Activated CD8-positive, alpha-beta memory T cell treated with anti-CD3 and anti-CD28 coated beads, Interleukin-2, amount 50 U/mL, for 1 hour (primary cell): ENCODE measurements around the gene ARL4C.
"Not testable (repeated sequence)": the region's sequence is repeated elsewhere in the genome, so short reads cannot be mapped to it uniquely, and the experiment has no call there.

Experiments used
- DNase-seq: peaks from one replicate; pipeline ENCODE4 v3.0.0-alpha.2; 2020; ENCODE audit errors: extremely low read depth

Gene ARL4C

DNA sequence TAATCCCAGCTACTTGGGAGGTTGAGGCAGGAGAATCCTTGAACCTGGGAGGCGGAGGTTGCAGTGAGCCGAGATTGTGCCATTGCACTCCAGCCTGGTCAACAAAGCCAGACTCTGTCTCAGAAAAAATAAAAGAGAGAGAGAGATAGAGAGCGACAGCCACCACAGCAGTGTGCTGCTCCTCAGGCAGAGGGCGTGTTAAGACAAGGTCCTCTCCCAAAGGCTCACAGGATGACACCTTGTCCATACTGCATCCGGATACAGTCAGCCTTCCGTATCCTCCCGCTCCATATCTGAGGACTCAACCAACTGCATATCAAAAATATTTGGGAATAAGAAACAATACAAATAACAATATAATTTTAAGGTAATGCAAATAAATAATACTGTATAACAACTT is 20.1 kb downstream of the ARL4C start:
- no peak for DNase-seq

GRCh38 chr2:234474654-234475053 is 22.2 kb downstream of the ARL4C start:
- no peak for DNase-seq

DNA sequence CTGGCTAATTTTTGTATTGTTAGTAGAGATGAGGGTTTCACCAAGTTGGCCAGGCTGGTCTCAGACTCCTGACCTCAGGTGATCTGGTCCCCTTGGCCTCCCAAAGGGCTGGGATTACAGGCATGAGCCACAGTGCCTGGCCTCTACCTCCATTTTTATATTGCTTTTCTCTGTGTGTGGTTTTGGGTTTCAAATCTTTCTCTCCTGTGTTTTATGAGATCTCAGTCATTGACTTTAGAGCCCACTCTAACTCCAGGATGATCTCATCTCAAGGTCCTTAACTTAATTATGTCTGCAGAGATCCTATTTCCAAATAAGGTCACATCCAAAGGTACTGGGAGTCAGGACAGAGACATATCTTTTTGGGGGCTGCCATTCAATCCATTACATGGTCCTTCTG is 24.7 kb downstream of the ARL4C start:
- no peak for DNase-seq

DNA sequence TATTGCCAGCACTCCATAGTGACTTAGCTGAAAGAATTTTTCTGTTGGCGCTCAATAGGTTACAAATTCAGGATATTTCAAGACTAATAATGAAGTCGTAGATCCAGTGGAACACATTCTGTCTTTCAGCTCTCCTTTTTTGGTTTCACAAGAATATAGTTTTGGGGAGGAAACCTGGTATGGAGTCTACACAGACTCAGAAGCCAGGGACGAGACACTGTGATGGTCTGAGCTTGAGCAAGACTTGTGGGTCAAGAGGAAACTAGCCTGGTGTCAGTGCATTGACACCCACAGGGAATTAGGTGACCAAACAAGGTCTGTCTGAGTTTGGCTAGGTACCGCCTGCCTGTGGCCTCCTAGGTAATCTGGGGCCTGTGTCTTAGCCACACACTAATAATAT is 26.9 kb downstream of the ARL4C start:
- DNase-seq: no peak

- DNase-seq: no peak
These were observed 27.5 kb downstream of the ARL4C start for GRCh38 chr2:234469251-234469845.

DNA sequence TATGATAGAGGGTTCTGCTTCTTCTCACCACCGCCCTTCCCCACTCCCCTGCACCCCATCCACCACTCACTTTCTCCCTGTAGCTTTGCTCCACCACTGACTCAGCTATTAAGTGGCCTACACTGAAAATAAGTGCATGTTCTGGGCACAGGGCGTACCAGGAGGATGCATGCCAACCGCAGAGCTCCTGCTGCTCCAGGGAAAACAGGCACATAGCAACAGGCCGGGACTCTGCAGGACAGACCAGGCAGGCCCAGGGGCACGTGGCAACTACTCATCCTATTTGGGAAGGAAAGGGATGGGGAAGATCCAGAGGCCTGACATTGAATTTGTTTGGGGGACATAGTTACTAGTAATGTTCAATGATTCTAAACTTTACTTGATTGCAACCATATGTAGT is 28.4 kb downstream of the ARL4C start:
- no peak for DNase-seq

GRCh38 chr2:234467289-234467688 is 29.6 kb downstream of the ARL4C start:
- no peak for DNase-seq

- no peak for DNase-seq
These were observed 32.6 kb downstream of the ARL4C start for GRCh38 chr2:234464291-234464645.

- DNase-seq: peak; percentile 68
These were observed 33.1 kb downstream of the ARL4C start for GRCh38 chr2:234463626-234464290.

GRCh38 chr2:234462218-234462992 is 34.5 kb downstream of the ARL4C start:
- DNase-seq: no peak

GRCh38 chr2:234459401-234460009 is 37.4 kb downstream of the ARL4C start:
- no peak for DNase-seq

GRCh38 chr2:234458466-234458865 is 38.4 kb downstream of the ARL4C start:
- DNase-seq: no peak

GRCh38 chr2:234457421-234457820 is 39.5 kb downstream of the ARL4C start:
- DNase-seq: no peak

DNA sequence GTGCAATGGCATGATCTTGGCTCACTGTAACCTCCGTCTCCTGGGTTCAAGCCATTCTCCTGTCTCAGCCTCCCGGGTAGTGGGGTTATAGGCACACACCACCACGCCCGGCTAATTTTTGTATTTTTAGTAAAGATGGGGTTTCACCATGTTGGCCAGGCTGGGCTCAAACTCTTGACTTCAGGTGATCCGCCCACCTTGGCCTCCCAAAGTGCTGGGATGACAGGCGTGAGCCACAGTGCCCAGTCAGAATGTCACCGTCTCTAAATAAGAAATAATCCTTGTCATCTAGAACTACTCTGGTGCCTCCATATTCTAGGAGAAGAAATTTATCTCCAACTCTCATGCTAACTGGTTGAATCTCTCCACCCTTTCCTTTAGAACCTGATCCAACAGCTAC is 41.6 kb downstream of the ARL4C start:
- not testable (repeated sequence) for DNase-seq

- DNase-seq: no peak
These were observed 42.4 kb downstream of the ARL4C start for GRCh38 chr2:234454433-234454832.

- DNase-seq: no peak
These were observed 43.7 kb downstream of the ARL4C start for GRCh38 chr2:234453216-234453615.

- DNase-seq: no peak
These were observed 44.8 kb downstream of the ARL4C start for GRCh38 chr2:234451852-234452625.

DNA sequence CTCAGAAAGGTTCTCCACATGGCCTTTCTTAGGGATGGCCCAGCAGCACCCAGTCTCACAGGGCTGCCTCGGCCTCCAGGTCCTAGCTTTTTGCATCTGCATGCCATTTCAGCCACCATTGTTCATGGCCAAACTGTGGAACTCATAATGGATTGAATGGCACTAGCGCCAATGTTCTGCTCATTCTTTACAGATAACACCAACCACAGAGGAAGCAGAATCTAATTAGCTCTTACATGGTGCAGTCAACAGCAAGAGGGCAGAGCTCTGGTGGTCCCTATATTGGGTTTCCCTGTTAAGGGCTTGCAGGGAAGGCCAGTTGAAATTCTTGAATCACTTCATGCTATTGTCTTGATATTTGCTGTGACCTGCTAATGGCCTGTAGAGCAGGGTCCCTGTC is 45.6 kb downstream of the ARL4C start:
- no peak for DNase-seq

DNA sequence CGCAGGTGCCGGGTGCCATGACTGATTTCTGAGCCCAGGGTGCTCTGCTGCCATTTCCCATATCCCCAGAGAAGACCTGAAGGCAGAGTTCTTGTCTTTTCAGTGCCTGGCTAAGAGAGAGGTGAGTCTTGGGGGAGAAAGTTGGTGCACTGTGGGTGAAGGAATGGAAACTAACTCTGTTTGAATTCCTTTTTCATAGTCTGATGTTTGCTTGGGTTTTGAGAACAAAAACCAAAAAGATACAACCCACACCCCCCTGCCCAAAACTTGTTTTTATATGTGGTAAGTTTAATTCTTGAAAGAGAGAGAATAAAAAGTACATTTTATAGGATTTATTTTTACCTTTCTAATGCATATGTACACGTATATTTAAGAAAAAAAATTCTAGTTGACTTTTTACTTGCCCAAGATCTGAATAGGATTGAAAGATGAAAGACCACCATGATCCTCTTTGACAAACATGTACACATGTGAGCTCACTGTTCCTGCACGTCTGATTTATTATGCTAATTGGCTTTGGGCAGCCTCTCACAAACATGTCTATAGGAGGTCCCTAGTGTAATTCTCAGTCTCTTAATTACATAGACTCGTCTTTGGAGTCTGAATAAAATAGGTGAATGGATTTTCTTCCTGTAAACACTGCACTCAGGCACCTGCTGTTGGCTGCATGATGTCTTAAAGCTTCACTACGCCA is 46.3 kb downstream of the ARL4C start:
- DNase-seq: no peak

DNA sequence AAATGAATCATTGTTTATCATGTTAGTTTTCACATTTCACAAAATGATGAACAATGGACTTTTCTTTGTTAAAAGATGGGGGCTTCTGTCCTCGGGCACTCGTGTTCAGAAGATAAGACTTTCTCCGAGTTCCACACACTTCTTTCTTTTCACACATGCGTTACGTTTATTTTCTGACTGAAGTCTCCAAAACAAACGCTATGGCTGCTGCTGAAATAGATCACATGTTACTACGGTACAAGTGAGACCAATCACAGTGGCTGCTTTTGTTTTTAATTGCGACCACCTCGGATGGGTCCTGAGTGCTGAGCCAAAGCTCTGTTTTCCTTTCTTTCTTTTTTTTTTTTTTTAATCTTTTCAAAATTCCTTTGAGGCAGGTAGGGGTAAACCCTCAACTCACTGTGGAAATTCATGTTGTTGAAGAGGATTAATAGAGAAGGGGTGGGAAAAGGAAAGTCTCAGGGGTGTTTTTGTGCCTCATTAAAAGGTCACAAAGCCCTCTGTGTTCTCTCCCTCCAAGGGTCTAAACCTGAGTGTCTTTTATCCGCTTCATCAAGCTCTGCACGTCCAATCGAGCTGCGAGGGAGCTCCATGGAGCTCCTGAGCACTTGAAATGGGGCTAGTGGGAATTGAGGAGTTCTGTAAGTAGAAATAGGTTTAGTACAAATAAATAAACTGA is 48.2 kb downstream of the ARL4C start:
- DNase-seq: no peak

DNA sequence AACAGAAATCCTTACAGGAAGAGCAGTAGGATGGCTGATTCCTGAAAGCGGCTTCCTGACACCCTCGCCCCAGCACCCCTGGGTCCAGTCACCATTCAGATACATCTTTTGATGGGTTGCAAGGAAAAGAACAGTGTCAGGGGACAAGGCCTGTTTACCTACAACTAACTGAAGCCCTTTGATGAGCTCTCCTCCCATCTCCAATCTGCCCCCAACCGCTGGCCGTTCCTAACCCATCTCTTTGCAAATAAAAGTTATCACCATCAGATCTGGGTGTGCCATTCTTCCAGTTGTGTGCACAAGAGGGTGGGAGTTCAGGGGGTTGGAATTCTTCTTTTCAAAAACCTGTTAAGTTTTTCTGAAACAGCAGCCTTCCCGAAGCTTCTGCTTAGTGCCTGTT is 48.9 kb downstream of the ARL4C start:
- DNase-seq: no peak
